GM23338 (cell line): ENCODE measurements around the gene RNF133. TPM values are rescaled to one million over a fixed set of nuclear protein-coding genes. Genes with fewer than 3 reads are reported as not detected.

ENCODE experiments used
- ATAC-seq: fragments of 200-7000 bp; cut with Tn5 transposase; 3 replicates; pipeline ENCODE4 v1.9.1; 2020
- DNase-seq: peaks from one replicate; pipeline ENCODE4 v3.0.0-alpha.2; 2015; ENCODE audit warnings: low spot score
- H2AFZ ChIP-seq: fragments of 200-600 bp; sonication (generic); 2 replicates; pipeline ENCODE4 v1.8.0; 2016; ENCODE audit warnings: antibody characterized with exemption, mild to moderate bottlenecking, moderate library complexity
- H3F3A ChIP-seq: fragments of 200-600 bp; sonication (generic); replicated peaks from 2 replicates; pipeline ENCODE4 v1.8.0; 2017; ENCODE audit warnings: antibody characterized with exemption, mixed run types, low read depth
- H3K27ac ChIP-seq: fragments of 200-600 bp; sonication (generic); 2 replicates; pipeline ENCODE4 v1.6.1; 2016; ENCODE audit warnings: low read depth
- H3K27me3 ChIP-seq: fragments of 200-600 bp; sonication (generic); 2 replicates; pipeline ENCODE4 v1.8.0; 2016; ENCODE audit warnings: mild to moderate bottlenecking, mixed run types, moderate library complexity; ENCODE audit not compliant: insufficient read depth
- H3K36me3 ChIP-seq: fragments of 200-600 bp; sonication (generic); 2 replicates; pipeline ENCODE4 v1.8.0; 2016; ENCODE audit warnings: mild to moderate bottlenecking; ENCODE audit not compliant: insufficient read depth
- H3K4me1 ChIP-seq: fragments of 200-600 bp; sonication (generic); 2 replicates; pipeline ENCODE4 v1.8.0; 2016; ENCODE audit warnings: mild to moderate bottlenecking, moderate library complexity; ENCODE audit not compliant: insufficient read depth
- H3K4me2 ChIP-seq: fragments of 200-600 bp; sonication (generic); 2 replicates; pipeline ENCODE4 v1.7.1; 2017; ENCODE audit warnings: mixed run types
- H3K4me3 ChIP-seq: fragments of 200-600 bp; sonication (generic); 2 replicates; pipeline ENCODE4 v1.6.1; 2016; ENCODE audit warnings: mixed run types
- H3K79me2 ChIP-seq: fragments of 200-600 bp; sonication (generic); replicated peaks from 2 replicates; pipeline ENCODE4 v1.8.0; 2017; ENCODE audit warnings: mild to moderate bottlenecking; ENCODE audit not compliant: insufficient read depth
- H3K9me2 ChIP-seq: fragments of 200-600 bp; sonication (generic); 2 replicates; pipeline ENCODE4 v1.8.0; 2017; ENCODE audit not compliant: insufficient read depth
- H4K20me1 ChIP-seq: fragments of 200-600 bp; sonication (generic); replicated peaks from 2 replicates; pipeline ENCODE4 v1.8.0; 2017; ENCODE audit warnings: mild to moderate bottlenecking; ENCODE audit not compliant: insufficient read depth
- H3K27ac Mint-ChIP-seq: 2 replicates; pipeline ENCODE4 v1.8.0; 2020; ENCODE audit warnings: inconsistent platforms, mild to moderate bottlenecking, moderate library complexity, mixed read lengths
- H3K27me3 Mint-ChIP-seq: 3 replicates; pipeline ENCODE4 v1.8.0; 2022; ENCODE audit warnings: low read depth, mild to moderate bottlenecking, moderate library complexity, mixed read lengths, inconsistent platforms; ENCODE audit not compliant: insufficient read depth, poor library complexity
- H3K36me3 Mint-ChIP-seq: 3 replicates; pipeline ENCODE4 v1.8.0; 2021; ENCODE audit warnings: low read depth, mild to moderate bottlenecking, inconsistent platforms, moderate library complexity, mixed read lengths
- H3K4me1 Mint-ChIP-seq: 3 replicates; pipeline ENCODE4 v1.8.0; 2020; ENCODE audit warnings: mild to moderate bottlenecking, inconsistent platforms, mixed read lengths
- H3K4me3 Mint-ChIP-seq: 3 replicates; pipeline ENCODE4 v1.8.0; 2021; ENCODE audit warnings: moderate library complexity, mild to moderate bottlenecking, inconsistent platforms, mixed read lengths
- H3K9me3 Mint-ChIP-seq: 3 replicates; pipeline ENCODE4 v1.8.0; 2020; ENCODE audit warnings: moderate library complexity, mild to moderate bottlenecking, inconsistent platforms, mixed read lengths
- CREB1 ChIP-seq: fragments of 250-450 bp; sonication (Bioruptor Pico); IDR thresholded peaks from 2 replicates; pipeline ENCODE4 v1.5.0; 2020; ENCODE audit warnings: low read depth, mild to moderate bottlenecking, moderate library complexity
- EZH2phosphoT487 ChIP-seq: fragments of 200-600 bp; sonication (generic); IDR thresholded peaks from one replicate; pipeline ENCODE4 v1.8.1; 2018; ENCODE audit warnings: antibody characterized with exemption; ENCODE audit not compliant: unreplicated experiment
- NANOG ChIP-seq: IDR thresholded peaks from 2 replicates; pipeline ENCODE4 v1.6.1; 2016; ENCODE audit warnings: antibody characterized with exemption, borderline replicate concordance
- POLR2AphosphoS5 ChIP-seq: IDR thresholded peaks from 2 replicates; pipeline ENCODE4 v1.6.1; 2016; ENCODE audit warnings: antibody characterized with exemption, low read depth
- REST ChIP-seq: IDR thresholded peaks from one replicate; pipeline ENCODE4 v1.6.1; 2018; ENCODE audit warnings: antibody characterized with exemption; ENCODE audit not compliant: unreplicated experiment
- STAT1 ChIP-seq: IDR thresholded peaks from one replicate; pipeline ENCODE4 v1.6.1; 2016; ENCODE audit warnings: antibody characterized with exemption; ENCODE audit not compliant: unreplicated experiment
- ZNF331 ChIP-seq: fragments of 250-450 bp; sonication (Bioruptor Pico); IDR thresholded peaks from 2 replicates; pipeline ENCODE4 v1.5.0; 2020; ENCODE audit warnings: low read depth, mild to moderate bottlenecking, moderate library complexity
- ZNF462 ChIP-seq: fragments of 250-450 bp; sonication (Bioruptor Pico); IDR thresholded peaks from 2 replicates; pipeline ENCODE4 v1.5.0; 2020; ENCODE audit warnings: mild to moderate bottlenecking, moderate library complexity
- polyA plus RNA-seq: library from polyadenylated mRNA; unstranded; fragments of >200 nt; fragmentation: Nextera tagmentation; extraction: Ambion mirVana; gene quantifications from 2 replicates; pipeline ENCODE4 v1.2.1, GENCODE V29; 2016
- total RNA-seq: library from RNA; depleted of rRNA; stranded (reverse); fragments of >200 nt; shearing (Covaris generic); gene quantifications from 2 replicates; pipeline ENCODE4 v1.2.3, GENCODE V29; 2014
- TF ChIP-seq, protein P1 (sequence below), 2 experiments: fragments of 200-600 bp in 1 of 2; sonication (generic) in 1 of 2; conservative IDR thresholded peaks; 2 replicates each; pipeline versions ENCODE4 v1.5.1 to v1.6.1; 2016 to 2017; ENCODE audit warnings: antibody characterized with exemption in 2 of 2, low read depth in 2 of 2, mild to moderate bottlenecking in 2 of 2, moderate library complexity in 1 of 2

RNF133 gene
- total and polyA plus RNA-seq, 2 experiments from 2014 or later: 2.0 TPM; not detected in 1

DNA sequence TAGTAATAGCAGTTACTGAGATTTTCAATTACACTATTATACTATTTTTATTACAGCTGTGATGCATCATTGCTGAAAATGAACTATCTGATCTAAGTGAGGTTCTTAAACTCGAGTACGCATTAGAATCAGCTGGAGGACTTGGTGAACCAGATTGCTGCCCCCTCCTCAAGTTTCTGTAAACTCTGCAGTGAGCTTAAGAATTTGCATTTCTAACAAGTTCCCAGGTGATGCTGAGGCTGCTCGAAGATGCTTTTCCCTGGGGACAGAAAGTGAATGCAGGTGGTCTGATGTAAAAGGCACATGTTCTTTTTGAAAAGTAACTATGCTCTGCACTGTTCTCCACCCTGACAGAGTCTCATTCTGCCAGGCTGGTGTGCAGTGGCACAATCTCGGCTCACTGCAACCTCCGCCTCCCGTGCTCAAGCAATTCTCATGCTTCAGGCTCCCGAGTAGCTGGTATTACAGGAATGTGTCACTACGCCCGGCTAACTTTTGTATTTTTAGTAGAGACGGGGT lies 12.5 kb downstream of the RNF133 start (continued):
- no peak for TF ChIP-seq REST

- no peak overlapping the region for H2AFZ ChIP-seq
- no peaks in the 10 kb centered on the region for H3K27me3 ChIP-seq
- Mint-ChIP-seq H3K27me3 (peaks cover 4% of the 10 kb centered on the region), H3K27ac (no peak overlapping the region; the same call in 1 of the 2 replicates), H3K9me3 (peaks cover 8% of the 10 kb centered on the region; the same call in 2 of the 3 replicates), H3K4me3 (no peak overlapping the region), H3K36me3 (0 out of 3 replicates have a peak, but pooled peaks cover 3% of the 10 kb centered on the region), H3K4me1 (peaks cover 49% of the 10 kb centered on the region)
- H3K36me3 ChIP-seq: no peaks in the 10 kb centered on the region
- DNase-seq (no peak), ATAC-seq (no peak)
- H4K20me1 ChIP-seq: no peaks in the 10 kb centered on the region
- no peak overlapping the region for H3K4me3 ChIP-seq
- H3F3A ChIP-seq: no peaks in the 10 kb centered on the region; the same call in 1 of the 2 replicates
- H3K9me2 ChIP-seq: no peaks in the 10 kb centered on the region
- peaks cover 31% of the 10 kb centered on the region for H3K4me1 ChIP-seq
- no peak overlapping the region for H3K4me2 ChIP-seq
- no peaks in the 10 kb centered on the region for H3K79me2 ChIP-seq
- no peak overlapping the region for H3K27ac ChIP-seq
- TF ChIP-seq, protein P1, sequence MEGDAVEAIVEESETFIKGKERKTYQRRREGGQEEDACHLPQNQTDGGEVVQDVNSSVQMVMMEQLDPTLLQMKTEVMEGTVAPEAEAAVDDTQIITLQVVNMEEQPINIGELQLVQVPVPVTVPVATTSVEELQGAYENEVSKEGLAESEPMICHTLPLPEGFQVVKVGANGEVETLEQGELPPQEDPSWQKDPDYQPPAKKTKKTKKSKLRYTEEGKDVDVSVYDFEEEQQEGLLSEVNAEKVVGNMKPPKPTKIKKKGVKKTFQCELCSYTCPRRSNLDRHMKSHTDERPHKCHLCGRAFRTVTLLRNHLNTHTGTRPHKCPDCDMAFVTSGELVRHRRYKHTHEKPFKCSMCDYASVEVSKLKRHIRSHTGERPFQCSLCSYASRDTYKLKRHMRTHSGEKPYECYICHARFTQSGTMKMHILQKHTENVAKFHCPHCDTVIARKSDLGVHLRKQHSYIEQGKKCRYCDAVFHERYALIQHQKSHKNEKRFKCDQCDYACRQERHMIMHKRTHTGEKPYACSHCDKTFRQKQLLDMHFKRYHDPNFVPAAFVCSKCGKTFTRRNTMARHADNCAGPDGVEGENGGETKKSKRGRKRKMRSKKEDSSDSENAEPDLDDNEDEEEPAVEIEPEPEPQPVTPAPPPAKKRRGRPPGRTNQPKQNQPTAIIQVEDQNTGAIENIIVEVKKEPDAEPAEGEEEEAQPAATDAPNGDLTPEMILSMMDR (conservative IDR thresholded peaks at IDR 0.05; ENCODE audit: low read depth in 2 of 2): no peak
- TF ChIP-seq ZNF331 (CRISPR knock-in tag) (no peak), POLR2AphosphoS5 (no peak), REST (no peak), NANOG (no peak), EZH2phosphoT487 (no peak), ZNF462 (CRISPR knock-in tag) (no peak), STAT1 (no peak), CREB1 (CRISPR knock-in tag) (no peak)
Observed at GRCh38 chr7:122684504-122684903, 14.4 kb downstream of the RNF133 start.
